ENCODE results near the gene MOGAT1. TPM values are rescaled to one million over a fixed set of nuclear protein-coding genes. Genes with fewer than 3 reads are reported as not detected.

The MOGAT1 gene
- total RNA-seq, 1 donor from 2014 or later = not detected

DNA sequence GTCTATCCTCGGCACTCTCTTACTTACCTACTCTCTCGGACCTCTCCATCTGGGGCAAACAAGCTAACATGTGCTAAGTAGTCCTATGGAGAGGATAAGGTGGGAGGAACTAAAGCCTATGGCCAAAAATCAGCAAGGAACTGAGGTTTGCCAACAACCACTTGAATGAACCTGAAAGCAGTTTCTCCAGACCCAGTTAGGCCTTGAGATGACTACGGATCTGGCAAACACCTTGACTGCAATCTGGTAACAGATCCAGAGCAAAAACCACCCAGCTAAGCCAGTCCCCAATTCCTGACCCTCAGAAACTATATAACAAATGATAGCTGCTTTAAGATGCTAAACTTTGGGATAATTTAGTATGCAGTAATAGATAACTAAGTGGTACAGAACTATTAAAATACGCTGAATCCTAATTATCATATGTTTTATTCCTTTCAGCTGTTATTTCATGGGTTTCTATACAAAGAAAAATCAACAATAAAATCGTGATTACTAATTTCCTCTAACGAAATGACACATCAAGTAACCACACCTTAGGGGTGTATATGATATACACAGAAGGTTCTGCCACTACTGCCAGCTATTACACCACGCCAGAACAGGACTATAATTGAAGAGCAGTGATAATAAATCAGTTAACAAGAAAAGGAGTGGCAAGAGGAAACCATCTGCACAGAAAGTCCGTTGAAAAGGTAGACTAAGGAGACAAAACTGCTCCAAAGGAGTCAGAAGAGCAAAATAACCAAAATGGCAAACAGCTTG is 18.8 kb upstream of the MOGAT1 start:
- no peaks in the 10 kb centered on the region for H3K9me3 Mint-ChIP-seq
- intact Hi-C loops (cut with micrococcal nuclease) = no loop called here
- H3K4me1 Mint-ChIP-seq (ENCODE audit: low read depth) = peaks cover 42% of the 10 kb centered on the region
- H3K27ac Mint-ChIP-seq = peak overlapping the region; percentile 36
- DNase-seq (ENCODE audit: low spot score) = no peak
- peak overlapping the region; percentile 95 for H3K4me3 Mint-ChIP-seq
- H3K27me3 Mint-ChIP-seq (ENCODE audit: insufficient read depth) = no peaks in the 10 kb centered on the region
- H3K36me3 Mint-ChIP-seq (ENCODE audit: low read depth) = peaks cover 24% of the 10 kb centered on the region

- Mint-ChIP-seq H3K27ac (peak overlapping the region; percentile 36), H3K4me3 (peak overlapping the region; percentile 95), H3K36me3 (ENCODE audit: low read depth) (peaks cover 21% of the 10 kb centered on the region), H3K27me3 (ENCODE audit: insufficient read depth) (no peaks in the 10 kb centered on the region), H3K4me1 (ENCODE audit: low read depth) (peaks cover 42% of the 10 kb centered on the region), H3K9me3 (no peaks in the 10 kb centered on the region)
- intact Hi-C loops (cut with micrococcal nuclease) = no loop called here
- no peak for DNase-seq (ENCODE audit: low spot score)
These were observed 18.2 kb upstream of the MOGAT1 start for GRCh38 chr2:222653280-222653679.

- Mint-ChIP-seq H3K9me3 (no peaks in the 10 kb centered on the region), H3K27ac (peak within 1 kb of the TSS; percentile 87), H3K4me1 (ENCODE audit: low read depth) (peaks cover 36% of the 10 kb centered on the region), H3K4me3 (peak within 1 kb of the TSS; percentile 95), H3K36me3 (ENCODE audit: low read depth) (peaks cover 13% of the 10 kb centered on the region), H3K27me3 (ENCODE audit: insufficient read depth) (no peaks in the 10 kb centered on the region)
- DNase-seq (ENCODE audit: low spot score) = peak; percentile 90
- intact Hi-C loops (cut with micrococcal nuclease) = loop anchor here (1.0 to 5.0 kb wide), 8 partner anchors 34 to 1931 kb away; partner anchors contain the start of genes AP1S3, CUL3 and MRPL44
These were observed 15.5 kb upstream of the MOGAT1 start, which contains the start of gene FARSB for GRCh38 chr2:222655787-222656525. TSS of gene FARSB (minus strand) at chr2:222656092. CDS start at chr2:222656073, 19 bp downstream.

DNA sequence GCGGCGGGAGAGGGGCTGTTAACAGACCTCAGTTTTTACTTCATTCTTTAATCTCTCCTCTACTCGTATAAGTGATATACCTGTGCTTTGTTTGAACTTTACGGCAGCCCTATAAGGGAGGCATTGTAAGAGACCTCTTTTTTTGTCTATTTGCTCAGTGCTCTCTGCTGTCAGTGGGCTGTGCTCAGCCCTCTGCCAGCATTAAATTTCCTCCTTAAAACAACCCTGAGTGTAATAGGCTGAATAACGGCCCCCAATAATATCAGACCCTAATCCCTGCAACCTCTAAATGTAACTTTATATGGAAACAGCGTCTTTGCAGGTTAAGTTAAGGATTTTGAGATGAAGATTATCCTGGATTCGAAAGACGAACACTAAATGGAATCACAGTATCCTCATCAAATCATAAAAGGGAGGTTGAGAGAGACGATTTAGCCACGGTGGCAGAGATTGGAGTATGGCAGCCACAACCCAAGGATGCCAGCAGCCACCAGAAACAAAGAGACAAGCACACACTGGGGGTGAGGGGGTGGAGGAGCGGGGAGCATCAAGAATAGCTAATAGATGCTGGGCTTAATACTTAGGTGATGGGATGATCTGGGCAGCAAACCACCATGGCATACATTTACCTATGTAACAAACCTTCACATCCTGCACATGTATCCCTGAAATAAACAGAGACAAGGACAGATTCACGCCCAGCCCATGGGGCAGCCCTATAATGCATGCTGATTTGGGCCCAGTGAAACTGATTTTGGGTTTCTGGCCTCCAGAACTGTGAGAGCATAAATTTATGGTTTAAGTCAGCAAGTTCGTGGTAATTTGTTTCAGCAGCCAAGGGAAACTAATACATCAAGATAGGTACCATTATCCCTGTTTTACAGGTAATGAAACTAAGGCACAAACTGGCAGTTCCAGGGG is 14.7 kb upstream of the MOGAT1 start:
- H3K27ac Mint-ChIP-seq = peak overlapping the region; percentile 87
- DNase-seq (ENCODE audit: low spot score) = no peak
- peaks cover 36% of the 10 kb centered on the region for H3K4me1 Mint-ChIP-seq (ENCODE audit: low read depth)
- H3K36me3 Mint-ChIP-seq (ENCODE audit: low read depth) = peaks cover 13% of the 10 kb centered on the region
- no peaks in the 10 kb centered on the region for H3K9me3 Mint-ChIP-seq
- peak overlapping the region; percentile 95 for H3K4me3 Mint-ChIP-seq
- peaks cover 3% of the 10 kb centered on the region for H3K27me3 Mint-ChIP-seq (ENCODE audit: insufficient read depth)
- intact Hi-C loops (cut with micrococcal nuclease) = loop anchor here (1.0 to 5.0 kb wide), 8 partner anchors 34 to 1931 kb away; partner anchors contain the start of genes AP1S3, CUL3 and MRPL44

- no peak overlapping the region for H3K4me3 Mint-ChIP-seq
- no peaks in the 10 kb centered on the region for H3K9me3 Mint-ChIP-seq
- intact Hi-C loops (cut with micrococcal nuclease) = no loop called here
- H3K4me1 Mint-ChIP-seq (ENCODE audit: low read depth) = no peaks in the 10 kb centered on the region
- H3K27me3 Mint-ChIP-seq (ENCODE audit: insufficient read depth) = peaks cover 14% of the 10 kb centered on the region
- no peaks in the 10 kb centered on the region for H3K36me3 Mint-ChIP-seq (ENCODE audit: low read depth)
- H3K27ac Mint-ChIP-seq = no peak overlapping the region
- no peak for DNase-seq (ENCODE audit: low spot score)
These were observed 8.0 kb upstream of the MOGAT1 start for GRCh38 chr2:222663479-222663878.

GRCh38 chr2:222668494-222669154 is 2.8 kb upstream of the MOGAT1 start:
- H3K9me3 Mint-ChIP-seq = no peaks in the 10 kb centered on the region
- intact Hi-C loops (cut with micrococcal nuclease) = no loop called here
- peaks cover 4% of the 10 kb centered on the region for H3K36me3 Mint-ChIP-seq (ENCODE audit: low read depth)
- H3K4me1 Mint-ChIP-seq (ENCODE audit: low read depth) = peaks cover 7% of the 10 kb centered on the region
- peaks cover 50% of the 10 kb centered on the region for H3K27me3 Mint-ChIP-seq (ENCODE audit: insufficient read depth)
- no peak overlapping the region for H3K27ac Mint-ChIP-seq
- DNase-seq (ENCODE audit: low spot score) = no peak
- H3K4me3 Mint-ChIP-seq = no peak overlapping the region

- H3K4me1 Mint-ChIP-seq (ENCODE audit: low read depth) = peaks cover 7% of the 10 kb centered on the region
- H3K27ac Mint-ChIP-seq = no peak overlapping the region
- intact Hi-C loops (cut with micrococcal nuclease) = no loop called here
- H3K9me3 Mint-ChIP-seq = no peaks in the 10 kb centered on the region
- no peak overlapping the region for H3K4me3 Mint-ChIP-seq
- H3K27me3 Mint-ChIP-seq (ENCODE audit: insufficient read depth) = peaks cover 55% of the 10 kb centered on the region
- peaks cover 4% of the 10 kb centered on the region for H3K36me3 Mint-ChIP-seq (ENCODE audit: low read depth)
- DNase-seq (ENCODE audit: low spot score) = no peak
These were observed 2.1 kb upstream of the MOGAT1 start for GRCh38 chr2:222669353-222669752.

DNA sequence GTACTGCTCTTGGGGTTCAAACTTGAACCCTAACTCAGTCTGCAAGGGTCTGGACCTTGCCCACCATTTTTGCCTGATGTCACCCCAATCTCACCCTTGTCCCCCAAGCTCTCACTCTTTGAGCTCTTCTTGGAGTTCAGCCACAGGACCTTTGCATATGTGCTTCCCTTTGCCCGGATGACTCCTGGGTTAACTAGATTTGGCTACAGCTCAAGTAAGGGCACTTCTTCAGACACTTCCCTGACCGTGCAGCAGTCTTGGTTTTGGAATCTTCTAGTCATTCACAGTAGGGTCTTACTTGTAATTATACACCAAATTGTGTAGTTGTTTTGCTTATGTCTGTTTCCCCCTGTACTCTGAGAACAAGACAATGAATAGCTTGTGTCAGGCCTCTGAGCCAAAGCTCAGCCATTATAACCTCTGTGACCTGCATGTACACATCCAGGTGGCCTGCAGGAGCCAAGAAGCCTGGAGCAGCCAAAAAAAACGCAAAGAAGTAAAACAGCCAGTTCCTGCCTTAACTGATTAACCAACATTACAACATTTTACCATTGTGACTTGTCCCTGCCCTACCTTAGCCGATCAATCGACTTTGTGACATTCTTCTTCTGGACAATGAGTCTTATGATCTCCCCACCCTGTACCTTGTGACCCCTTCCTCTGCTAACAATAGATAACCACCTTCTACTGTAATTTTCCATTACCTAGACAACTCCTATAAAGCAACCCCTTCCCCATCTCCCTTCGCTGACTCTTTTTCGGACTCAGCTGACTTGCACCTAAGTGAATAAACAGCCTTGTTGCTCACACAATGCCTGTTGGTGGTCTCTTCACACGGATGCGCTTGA is 1.0 kb upstream of the MOGAT1 start:
- Mint-ChIP-seq H3K9me3 (no peaks in the 10 kb centered on the region), H3K36me3 (ENCODE audit: low read depth) (peaks cover 4% of the 10 kb centered on the region), H3K4me1 (ENCODE audit: low read depth) (peaks cover 7% of the 10 kb centered on the region), H3K27me3 (ENCODE audit: insufficient read depth) (peaks cover 61% of the 10 kb centered on the region), H3K27ac (no peak overlapping the region), H3K4me3 (no peak overlapping the region)
- no peak for DNase-seq (ENCODE audit: low spot score)
- intact Hi-C loops (cut with micrococcal nuclease) = no loop called here

DNA sequence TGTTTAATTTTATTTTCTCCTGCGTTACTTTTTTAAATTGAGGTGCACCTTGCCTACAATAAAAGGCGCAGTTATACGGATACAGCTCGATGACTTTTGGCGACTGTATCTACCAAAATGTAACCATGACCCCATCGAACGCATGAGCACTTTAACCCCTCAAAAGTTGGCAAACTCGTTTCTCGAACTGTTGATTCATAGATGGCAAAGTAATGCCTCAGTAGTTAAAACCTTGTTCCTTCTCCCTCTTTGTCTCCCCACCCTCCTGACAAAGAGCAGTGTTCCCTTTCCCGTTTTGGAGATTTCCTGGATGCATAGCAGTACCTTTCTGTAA is 577 bp downstream of the MOGAT1 start:
- Mint-ChIP-seq H3K4me1 (ENCODE audit: low read depth) (peaks cover 7% of the 10 kb centered on the region), H3K36me3 (ENCODE audit: low read depth) (peaks cover 4% of the 10 kb centered on the region), H3K9me3 (no peaks in the 10 kb centered on the region), H3K4me3 (peak overlapping the region; percentile 16), H3K27me3 (ENCODE audit: insufficient read depth) (peaks cover 60% of the 10 kb centered on the region), H3K27ac (no peak overlapping the region)
- intact Hi-C loops (cut with micrococcal nuclease) = no loop called here
- no peak for DNase-seq (ENCODE audit: low spot score)

GRCh38 chr2:222673273-222673672 is 1.8 kb downstream of the MOGAT1 start:
- Mint-ChIP-seq H3K27ac (no peak overlapping the region), H3K4me3 (no peak overlapping the region), H3K4me1 (ENCODE audit: low read depth) (peaks cover 7% of the 10 kb centered on the region), H3K27me3 (ENCODE audit: insufficient read depth) (peaks cover 64% of the 10 kb centered on the region), H3K9me3 (no peaks in the 10 kb centered on the region), H3K36me3 (ENCODE audit: low read depth) (peaks cover 4% of the 10 kb centered on the region)
- DNase-seq (ENCODE audit: low spot score) = no peak
- intact Hi-C loops (cut with micrococcal nuclease) = no loop called here

GRCh38 chr2:222673883-222674282 is 2.4 kb downstream of the MOGAT1 start:
- no peak overlapping the region for H3K4me3 Mint-ChIP-seq
- no peaks in the 10 kb centered on the region for H3K9me3 Mint-ChIP-seq
- H3K27me3 Mint-ChIP-seq (ENCODE audit: insufficient read depth) = peaks cover 66% of the 10 kb centered on the region
- H3K27ac Mint-ChIP-seq = no peak overlapping the region
- H3K36me3 Mint-ChIP-seq (ENCODE audit: low read depth) = peaks cover 4% of the 10 kb centered on the region
- intact Hi-C loops (cut with micrococcal nuclease) = no loop called here
- DNase-seq (ENCODE audit: low spot score) = no peak
- peaks cover 7% of the 10 kb centered on the region for H3K4me1 Mint-ChIP-seq (ENCODE audit: low read depth)
